ENCODE measurements around the gene YY2. TPM values are rescaled to one million over a fixed set of nuclear protein-coding genes. Genes with fewer than 3 reads are reported as not detected.

The YY2 gene
- total and polyA plus RNA-seq, 9 of the 15 experiments (the other 6 are each of a cell fraction or from before 2014, with no cell fraction given), result 0.77 to 2.2 (median 1.1) TPM

DNA sequence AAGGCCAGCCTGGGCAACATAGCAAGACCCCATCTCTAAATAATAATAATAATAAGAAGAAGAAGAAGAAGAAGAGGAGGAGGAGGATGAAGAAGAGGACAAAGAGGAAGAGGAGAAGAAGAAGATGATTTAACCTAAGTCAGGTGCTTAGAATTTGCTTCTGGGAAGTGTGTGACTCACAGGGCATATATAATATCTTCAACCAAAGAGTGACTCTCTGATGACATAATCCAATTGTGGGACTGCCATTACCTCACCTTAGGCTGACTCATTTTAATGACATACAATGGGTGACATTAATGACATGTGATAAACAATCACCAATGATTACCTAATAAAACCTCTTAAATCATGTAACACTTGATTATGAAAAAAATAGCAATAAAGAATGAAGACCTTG lies 49.1 kb upstream of the YY2 start (continued):
- TF ChIP-seq, protein P1, sequence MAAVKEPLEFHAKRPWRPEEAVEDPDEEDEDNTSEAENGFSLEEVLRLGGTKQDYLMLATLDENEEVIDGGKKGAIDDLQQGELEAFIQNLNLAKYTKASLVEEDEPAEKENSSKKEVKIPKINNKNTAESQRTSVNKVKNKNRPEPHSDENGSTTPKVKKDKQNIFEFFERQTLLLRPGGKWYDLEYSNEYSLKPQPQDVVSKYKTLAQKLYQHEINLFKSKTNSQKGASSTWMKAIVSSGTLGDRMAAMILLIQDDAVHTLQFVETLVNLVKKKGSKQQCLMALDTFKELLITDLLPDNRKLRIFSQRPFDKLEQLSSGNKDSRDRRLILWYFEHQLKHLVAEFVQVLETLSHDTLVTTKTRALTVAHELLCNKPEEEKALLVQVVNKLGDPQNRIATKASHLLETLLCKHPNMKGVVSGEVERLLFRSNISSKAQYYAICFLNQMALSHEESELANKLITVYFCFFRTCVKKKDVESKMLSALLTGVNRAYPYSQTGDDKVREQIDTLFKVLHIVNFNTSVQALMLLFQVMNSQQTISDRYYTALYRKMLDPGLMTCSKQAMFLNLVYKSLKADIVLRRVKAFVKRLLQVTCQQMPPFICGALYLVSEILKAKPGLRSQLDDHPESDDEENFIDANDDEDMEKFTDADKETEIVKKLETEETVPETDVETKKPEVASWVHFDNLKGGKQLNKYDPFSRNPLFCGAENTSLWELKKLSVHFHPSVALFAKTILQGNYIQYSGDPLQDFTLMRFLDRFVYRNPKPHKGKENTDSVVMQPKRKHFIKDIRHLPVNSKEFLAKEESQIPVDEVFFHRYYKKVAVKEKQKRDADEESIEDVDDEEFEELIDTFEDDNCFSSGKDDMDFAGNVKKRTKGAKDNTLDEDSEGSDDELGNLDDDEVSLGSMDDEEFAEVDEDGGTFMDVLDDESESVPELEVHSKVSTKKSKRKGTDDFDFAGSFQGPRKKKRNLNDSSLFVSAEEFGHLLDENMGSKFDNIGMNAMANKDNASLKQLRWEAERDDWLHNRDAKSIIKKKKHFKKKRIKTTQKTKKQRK (IDR thresholded peaks at IDR 0.05; ENCODE audit: borderline replicate concordance, low read depth, low read length), result no peak
- no peak for TF ChIP-seq ZNF766 (CRISPR knock-in tag; conservative IDR thresholded peaks at IDR 0.05)
- peak; percentile 16; the same call in 1 of the 2 replicates for TF ChIP-seq JUND (IDR thresholded peaks at IDR 0.05; ENCODE audit: borderline replicate concordance, low read depth, low read length)
- peak; percentile 39; the same call in 2 of the 3 replicates for TF ChIP-seq JUND (tag; IDR thresholded peaks at IDR 0.05; ENCODE audit: borderline replicate concordance, low read depth, low read length)

DNA sequence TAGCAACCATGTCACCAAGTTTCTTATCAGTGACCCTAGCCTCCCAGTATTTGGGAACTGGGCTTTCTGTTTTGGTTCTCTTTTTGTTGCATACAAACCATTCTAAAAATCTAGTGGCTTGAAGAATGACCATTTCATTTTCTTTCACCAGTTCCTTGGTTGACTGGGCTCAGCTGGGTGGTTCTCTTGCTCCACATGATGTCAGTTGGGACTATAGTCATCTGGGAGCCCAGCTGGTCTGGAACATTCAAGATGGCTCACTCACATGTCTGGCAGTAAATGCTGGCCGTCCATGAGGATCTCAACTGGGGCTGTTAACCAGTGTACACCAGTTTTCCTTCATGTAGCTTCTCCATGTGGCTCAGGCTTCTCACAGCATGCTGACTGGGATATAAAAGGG lies 44.0 kb upstream of the YY2 start:
- no peaks in the 10 kb centered on the region for H3K36me3 ChIP-seq (ENCODE audit: control insufficient read depth, insufficient read depth, low read length)
- H3K4me1 ChIP-seq (replicated peaks in 1 of 2; ENCODE audit: control insufficient read depth in 2 of 2, insufficient read depth in 2 of 2, low read length in 2 of 2), result no peaks in the 10 kb centered on the region
- in situ Hi-C loops (cut with MboI), result no loop called here
- no peaks in the 10 kb centered on the region for H3K27me3 ChIP-seq (ENCODE audit: control insufficient read depth in 2 of 2, insufficient read depth in 2 of 2, low read length in 2 of 2)
- no peak overlapping the region for H3K9ac ChIP-seq (ENCODE audit: insufficient read depth in 1 of 2, low read depth in 2 of 2, low read length in 2 of 2)
- no peaks in the 10 kb centered on the region for H3K79me2 ChIP-seq (ENCODE audit: control insufficient read depth, insufficient read depth, low read length)
- POLR2A ChIA-PET, result no interaction called here
- no peaks in the 10 kb centered on the region for H3K9me1 ChIP-seq (ENCODE audit: control insufficient read depth, insufficient read depth, low read length)
- no peaks in the 10 kb centered on the region for H4K20me1 ChIP-seq (replicated peaks; ENCODE audit: control insufficient read depth, insufficient read depth, low read length)
- 10% methylated on average over 1 of the region's 1 CpG for WGBS (ENCODE audit: insufficient coverage, low coverage, missing lambda C conversion rate)
- ATAC-seq (no peak), FAIRE-seq (no peak), DNase-seq (ENCODE audit: extremely low read depth in 1 of 4, low spot score in 3 of 4) (no peak)
- H3K4me2 ChIP-seq (ENCODE audit: insufficient read depth, low read length), result no peak overlapping the region
- no peak overlapping the region for H3K4me3 ChIP-seq
- no peak overlapping the region for H3K27ac ChIP-seq (ENCODE audit: extremely low read depth, low read depth, low read length)
- CTCF ChIA-PET (ENCODE audit: low intra/inter-chr PET ratio), result no interaction called here
- intact Hi-C loops (cut with micrococcal nuclease), result no loop called here
- no TSS peak for BruUV-seq (replicated peaks)
- no peaks in the 10 kb centered on the region for H3K9me3 ChIP-seq (replicated peaks; ENCODE audit: control insufficient read depth, insufficient read depth, low read depth, low read length)
- H2AFZ ChIP-seq (ENCODE audit: low read depth, low read length), result no peak overlapping the region
- no peak for TF ChIP-seq NFATC3 (IDR thresholded peaks at IDR 0.05)
- TF ChIP-seq, protein P2, sequence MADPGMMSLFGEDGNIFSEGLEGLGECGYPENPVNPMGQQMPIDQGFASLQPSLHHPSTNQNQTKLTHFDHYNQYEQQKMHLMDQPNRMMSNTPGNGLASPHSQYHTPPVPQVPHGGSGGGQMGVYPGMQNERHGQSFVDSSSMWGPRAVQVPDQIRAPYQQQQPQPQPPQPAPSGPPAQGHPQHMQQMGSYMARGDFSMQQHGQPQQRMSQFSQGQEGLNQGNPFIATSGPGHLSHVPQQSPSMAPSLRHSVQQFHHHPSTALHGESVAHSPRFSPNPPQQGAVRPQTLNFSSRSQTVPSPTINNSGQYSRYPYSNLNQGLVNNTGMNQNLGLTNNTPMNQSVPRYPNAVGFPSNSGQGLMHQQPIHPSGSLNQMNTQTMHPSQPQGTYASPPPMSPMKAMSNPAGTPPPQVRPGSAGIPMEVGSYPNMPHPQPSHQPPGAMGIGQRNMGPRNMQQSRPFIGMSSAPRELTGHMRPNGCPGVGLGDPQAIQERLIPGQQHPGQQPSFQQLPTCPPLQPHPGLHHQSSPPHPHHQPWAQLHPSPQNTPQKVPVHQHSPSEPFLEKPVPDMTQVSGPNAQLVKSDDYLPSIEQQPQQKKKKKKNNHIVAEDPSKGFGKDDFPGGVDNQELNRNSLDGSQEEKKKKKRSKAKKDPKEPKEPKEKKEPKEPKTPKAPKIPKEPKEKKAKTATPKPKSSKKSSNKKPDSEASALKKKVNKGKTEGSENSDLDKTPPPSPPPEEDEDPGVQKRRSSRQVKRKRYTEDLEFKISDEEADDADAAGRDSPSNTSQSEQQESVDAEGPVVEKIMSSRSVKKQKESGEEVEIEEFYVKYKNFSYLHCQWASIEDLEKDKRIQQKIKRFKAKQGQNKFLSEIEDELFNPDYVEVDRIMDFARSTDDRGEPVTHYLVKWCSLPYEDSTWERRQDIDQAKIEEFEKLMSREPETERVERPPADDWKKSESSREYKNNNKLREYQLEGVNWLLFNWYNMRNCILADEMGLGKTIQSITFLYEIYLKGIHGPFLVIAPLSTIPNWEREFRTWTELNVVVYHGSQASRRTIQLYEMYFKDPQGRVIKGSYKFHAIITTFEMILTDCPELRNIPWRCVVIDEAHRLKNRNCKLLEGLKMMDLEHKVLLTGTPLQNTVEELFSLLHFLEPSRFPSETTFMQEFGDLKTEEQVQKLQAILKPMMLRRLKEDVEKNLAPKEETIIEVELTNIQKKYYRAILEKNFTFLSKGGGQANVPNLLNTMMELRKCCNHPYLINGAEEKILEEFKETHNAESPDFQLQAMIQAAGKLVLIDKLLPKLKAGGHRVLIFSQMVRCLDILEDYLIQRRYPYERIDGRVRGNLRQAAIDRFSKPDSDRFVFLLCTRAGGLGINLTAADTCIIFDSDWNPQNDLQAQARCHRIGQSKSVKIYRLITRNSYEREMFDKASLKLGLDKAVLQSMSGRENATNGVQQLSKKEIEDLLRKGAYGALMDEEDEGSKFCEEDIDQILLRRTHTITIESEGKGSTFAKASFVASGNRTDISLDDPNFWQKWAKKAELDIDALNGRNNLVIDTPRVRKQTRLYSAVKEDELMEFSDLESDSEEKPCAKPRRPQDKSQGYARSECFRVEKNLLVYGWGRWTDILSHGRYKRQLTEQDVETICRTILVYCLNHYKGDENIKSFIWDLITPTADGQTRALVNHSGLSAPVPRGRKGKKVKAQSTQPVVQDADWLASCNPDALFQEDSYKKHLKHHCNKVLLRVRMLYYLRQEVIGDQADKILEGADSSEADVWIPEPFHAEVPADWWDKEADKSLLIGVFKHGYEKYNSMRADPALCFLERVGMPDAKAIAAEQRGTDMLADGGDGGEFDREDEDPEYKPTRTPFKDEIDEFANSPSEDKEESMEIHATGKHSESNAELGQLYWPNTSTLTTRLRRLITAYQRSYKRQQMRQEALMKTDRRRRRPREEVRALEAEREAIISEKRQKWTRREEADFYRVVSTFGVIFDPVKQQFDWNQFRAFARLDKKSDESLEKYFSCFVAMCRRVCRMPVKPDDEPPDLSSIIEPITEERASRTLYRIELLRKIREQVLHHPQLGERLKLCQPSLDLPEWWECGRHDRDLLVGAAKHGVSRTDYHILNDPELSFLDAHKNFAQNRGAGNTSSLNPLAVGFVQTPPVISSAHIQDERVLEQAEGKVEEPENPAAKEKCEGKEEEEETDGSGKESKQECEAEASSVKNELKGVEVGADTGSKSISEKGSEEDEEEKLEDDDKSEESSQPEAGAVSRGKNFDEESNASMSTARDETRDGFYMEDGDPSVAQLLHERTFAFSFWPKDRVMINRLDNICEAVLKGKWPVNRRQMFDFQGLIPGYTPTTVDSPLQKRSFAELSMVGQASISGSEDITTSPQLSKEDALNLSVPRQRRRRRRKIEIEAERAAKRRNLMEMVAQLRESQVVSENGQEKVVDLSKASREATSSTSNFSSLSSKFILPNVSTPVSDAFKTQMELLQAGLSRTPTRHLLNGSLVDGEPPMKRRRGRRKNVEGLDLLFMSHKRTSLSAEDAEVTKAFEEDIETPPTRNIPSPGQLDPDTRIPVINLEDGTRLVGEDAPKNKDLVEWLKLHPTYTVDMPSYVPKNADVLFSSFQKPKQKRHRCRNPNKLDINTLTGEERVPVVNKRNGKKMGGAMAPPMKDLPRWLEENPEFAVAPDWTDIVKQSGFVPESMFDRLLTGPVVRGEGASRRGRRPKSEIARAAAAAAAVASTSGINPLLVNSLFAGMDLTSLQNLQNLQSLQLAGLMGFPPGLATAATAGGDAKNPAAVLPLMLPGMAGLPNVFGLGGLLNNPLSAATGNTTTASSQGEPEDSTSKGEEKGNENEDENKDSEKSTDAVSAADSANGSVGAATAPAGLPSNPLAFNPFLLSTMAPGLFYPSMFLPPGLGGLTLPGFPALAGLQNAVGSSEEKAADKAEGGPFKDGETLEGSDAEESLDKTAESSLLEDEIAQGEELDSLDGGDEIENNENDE (IDR thresholded peaks at IDR 0.05; ENCODE audit: low read depth, low read length), result no peak

Measured in K562 (cell line).